NCI-H1048 (cell line): ENCODE results near the gene CFDP1.
"Not testable (repeated sequence)": the region's sequence is repeated elsewhere in the genome, so short reads cannot be mapped to it uniquely, and the experiment has no call there.

Source experiments
- DNase-seq: peaks from one replicate; lab custom pipeline; 2025; lab: John Stamatoyannopoulos, UW

CFDP1 gene

DNA sequence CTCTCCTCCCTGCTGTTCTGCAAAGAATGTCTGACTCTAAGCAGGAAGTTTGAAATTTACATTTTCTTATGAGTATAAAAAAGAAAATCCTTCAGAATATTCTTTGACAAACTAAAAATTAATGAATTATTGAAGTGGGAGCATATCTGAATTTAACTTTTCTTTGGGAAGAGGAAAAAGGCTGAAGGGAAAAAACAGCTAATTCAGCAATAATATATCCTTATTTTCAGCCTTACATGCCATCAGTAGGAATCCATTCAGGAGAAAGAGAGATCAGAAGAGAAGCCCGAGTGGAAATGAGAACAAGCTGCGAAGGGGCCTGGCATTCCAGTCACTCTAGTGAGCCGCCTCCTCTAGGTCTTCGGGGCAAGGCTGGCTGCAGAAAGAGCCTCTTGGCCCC lies 140.1 kb downstream of the CFDP1 start:
- DNase-seq: no peak

DNA sequence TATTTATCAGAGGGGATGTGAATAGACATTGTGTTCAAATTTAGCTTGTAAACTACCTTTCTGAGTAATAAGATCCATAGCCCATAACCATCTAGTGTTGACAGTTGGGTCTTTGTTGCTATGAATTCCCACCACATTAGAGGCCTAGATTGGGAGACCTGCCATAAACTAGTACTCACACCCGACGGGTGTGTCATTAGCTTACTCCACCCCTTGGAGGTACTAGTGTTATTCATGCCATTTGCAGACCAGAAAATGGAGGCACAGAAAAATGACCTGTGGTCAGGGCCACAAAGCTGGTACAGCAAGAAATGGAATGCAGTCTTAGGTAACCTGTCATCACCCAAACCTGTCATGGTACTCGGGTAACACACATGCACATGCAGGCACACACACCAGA lies 140.6 kb downstream of the CFDP1 start:
- no peak for DNase-seq

DNA sequence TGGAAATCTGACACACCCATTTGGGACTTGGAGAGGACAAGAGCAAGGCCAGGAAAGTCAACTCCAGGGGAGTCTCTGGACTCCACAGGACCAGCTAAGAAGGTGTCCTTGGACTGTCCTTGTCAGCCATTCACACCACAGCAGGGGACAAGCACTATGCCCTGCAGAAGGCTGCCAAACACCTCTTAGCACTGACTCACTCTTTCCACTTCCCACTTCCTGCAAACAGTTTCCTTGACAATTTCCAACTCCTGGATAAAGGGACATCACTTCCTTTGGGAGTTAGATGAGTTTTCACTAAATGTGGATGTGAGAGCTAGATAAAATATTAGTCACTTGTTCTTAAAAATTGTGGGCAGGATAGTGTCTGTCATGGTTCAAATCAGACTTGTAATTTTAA lies 144.1 kb downstream of the CFDP1 start:
- no peak for DNase-seq

DNA sequence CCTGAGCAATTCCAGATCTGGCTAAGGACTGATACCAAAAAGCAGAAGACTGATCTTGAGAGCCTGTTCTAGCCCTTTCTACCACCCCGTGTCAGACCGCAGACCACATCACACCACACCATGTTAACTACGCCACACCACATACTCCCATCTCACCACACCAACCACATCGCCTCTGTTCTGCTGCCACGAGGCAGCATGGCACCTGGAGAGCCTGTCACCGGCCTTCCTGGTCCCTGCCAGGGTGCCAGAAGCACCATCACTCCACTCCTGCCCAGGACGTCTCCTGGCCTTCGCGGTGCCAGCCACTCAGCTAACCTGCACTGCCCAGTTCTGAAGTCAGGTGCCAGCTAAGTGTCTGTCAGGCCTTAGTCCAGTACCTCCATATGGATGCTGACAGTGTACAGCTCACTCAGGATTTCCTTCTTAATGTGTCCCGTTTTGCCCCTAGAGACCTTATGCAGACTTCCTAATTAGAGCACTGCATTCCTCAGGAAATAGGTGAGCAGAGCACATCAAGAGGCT lies 144.6 kb downstream of the CFDP1 start:
- DNase-seq: no peak

DNA sequence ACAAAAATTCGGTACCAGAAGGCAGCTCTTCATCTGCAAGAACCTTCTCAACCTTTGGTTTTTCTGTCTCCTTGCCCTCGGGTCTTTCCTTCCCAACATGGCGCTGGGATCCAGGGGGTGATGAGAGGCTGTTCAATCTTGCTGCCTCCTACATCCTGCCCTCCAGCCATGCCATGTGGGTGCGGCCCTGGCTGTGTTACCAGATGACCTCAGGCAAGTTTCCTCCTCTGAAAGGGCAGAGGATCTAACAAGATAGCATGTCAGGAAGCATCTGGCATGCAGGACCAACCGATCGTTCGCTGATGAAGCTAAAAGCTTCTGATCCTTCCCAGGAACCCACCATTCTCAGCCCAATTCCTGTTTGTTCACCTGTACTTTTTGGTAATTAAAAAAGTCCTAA lies 145.1 kb downstream of the CFDP1 start:
- DNase-seq: no peak

DNA sequence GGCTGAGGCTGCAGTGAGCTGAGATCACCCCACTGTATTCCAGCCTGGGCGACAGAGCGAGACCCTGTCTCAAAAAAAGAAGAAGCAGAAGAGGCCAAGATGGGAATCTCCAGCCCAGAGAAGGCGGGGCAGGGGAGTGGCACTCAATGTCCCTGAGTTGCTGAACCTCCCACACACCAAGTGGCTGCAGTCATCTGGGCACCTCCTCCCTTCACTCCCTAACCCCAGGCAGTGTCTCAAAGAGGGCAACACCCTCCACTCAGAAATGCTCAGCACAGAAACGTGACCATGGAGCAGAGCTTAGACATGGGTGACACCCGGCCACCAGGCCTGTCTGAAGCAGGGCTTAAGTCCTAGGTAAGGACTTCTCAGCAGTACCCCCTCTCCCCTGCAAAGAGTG lies 145.6 kb downstream of the CFDP1 start:
- DNase-seq: no peak

DNA sequence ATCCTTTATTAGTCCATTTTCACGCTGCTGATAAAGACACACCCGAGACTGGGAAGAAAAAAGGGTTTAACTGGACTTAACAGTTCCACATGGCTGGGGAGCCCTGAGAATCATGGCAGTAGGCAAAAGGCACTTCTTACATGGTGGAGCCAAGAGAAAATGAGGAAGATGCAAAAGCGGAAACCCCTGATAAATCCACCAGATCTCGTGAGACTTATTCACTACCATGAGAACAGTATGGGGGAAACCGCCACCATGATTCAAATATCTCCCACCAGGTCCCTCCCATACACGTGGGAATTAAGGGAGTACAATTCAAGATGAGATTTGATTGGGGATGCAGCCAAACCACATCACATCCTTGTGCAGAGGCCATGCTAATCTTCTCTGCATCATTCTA lies 146.9 kb downstream of the CFDP1 start:
- DNase-seq: no peak

DNA sequence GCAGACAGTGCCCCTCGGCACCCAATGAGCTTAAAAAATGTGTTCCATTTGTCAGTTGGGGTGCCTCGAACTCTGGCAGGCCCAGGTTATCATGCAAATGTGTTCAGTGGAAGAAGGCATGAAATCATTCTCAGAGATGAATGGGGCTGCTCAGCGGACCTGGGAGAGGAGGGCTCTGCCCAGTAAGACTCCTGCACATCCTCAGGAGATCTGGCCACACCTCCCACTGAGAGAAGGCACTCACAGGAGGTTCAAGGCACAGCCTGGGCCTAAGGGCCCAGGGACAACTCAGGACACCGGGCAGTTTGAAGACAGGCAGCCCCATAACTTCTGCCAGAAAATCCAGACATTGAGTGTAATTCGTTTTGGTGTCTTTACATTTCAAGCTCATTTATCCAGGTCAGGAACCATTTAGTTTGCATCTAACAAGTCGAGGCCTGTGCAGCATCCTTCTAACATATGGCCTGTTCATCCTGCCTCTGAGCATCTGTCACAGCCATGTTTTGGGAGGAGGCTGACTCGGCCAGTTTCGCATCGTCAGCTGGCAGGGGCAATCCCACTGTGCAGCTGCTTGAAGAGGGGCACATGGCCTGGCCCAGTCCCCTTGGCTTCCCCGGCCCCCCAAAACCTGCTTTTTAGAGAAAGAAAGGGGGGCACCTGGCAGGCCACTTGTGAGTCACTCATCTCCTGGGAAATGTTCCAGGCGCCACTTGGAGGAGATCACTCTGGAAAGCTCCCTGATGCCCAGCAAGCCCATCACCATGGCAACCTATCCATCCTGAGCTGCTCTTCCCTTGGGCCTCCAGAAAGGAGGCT lies 150.6 kb downstream of the CFDP1 start:
- DNase-seq: no peak

DNA sequence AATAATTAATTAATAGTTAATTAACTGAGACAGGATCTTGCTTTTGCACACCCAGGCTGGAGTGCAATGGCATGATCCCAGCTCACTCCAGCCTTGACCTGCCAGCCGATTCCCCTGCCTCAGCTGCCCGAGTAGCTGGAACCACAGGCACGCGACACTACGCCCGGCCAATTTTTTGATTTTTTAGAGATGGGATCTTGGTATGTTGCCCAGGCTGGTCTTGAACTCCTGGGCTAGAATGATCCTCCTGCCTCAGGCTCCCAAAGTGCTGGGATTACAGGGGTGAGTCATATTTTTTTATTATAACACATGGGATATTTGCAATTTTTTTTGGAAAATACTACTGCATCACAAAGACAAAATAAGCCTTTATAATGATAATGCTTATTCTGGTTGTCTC lies 151.5 kb downstream of the CFDP1 start:
- no peak for DNase-seq

DNA sequence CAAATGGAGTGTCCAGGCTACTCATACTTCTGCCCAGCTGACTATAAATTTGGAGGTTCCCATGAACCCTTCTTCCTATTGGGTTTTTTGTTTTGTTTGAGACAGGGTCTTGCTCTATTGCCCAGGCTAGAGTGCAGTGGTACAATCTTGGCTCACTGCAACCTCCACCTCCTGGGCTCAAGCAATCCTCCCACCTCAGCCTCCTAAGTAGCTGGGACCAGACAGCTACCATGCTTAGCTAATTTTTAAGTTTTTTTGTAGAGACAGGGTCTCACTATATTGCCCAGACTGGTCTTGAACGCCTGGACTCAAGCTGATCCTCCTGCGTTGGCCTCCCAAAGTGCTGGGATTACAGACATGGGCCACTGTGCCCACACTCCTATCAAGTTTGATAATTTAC lies 152.3 kb downstream of the CFDP1 start:
- DNase-seq: not testable (repeated sequence)

DNA sequence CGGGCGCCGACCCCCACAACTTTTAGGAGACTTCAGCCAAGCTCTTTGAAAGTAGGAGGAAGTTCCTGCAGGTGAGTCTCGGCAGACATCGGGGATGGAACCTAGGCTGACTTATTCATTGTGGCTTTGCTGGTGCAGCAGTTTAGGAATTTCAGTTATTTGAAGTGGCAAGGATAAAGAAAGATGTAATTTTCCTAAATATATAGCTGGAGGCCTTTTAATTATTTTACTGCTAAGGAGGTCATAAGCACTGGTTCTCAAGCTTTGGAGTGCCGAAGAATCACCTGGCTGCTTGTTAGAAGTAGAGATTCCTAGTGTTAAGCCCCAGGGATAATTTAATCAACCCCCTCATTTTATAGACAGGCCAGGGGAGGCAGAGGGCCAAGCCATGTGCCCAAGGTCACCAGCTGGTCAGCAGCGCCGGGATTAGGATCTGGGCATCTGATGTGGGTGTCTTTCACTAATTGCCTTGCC lies 152.9 kb downstream of the CFDP1 start:
- DNase-seq: no peak

DNA sequence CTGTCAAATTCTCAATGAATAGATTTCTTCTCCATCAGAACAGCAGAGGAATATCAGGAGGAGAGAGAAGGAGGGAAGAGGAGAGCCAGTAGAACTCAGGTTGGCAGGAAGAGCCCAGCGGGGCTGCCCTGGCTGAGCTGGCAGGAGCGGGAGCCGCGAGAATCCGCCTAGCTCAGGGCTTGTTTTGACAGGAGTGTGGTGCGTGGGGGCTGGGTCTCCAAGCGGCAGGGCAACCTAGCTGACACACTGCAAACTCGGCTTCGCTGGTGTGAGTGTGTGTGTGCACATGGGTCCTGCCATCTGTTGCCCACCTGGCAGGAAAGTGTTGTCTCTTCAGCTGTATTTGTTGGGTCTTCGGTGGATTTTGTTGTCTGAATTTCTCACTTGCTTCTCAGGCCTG lies 154.0 kb downstream of the CFDP1 start:
- DNase-seq: no peak

DNA sequence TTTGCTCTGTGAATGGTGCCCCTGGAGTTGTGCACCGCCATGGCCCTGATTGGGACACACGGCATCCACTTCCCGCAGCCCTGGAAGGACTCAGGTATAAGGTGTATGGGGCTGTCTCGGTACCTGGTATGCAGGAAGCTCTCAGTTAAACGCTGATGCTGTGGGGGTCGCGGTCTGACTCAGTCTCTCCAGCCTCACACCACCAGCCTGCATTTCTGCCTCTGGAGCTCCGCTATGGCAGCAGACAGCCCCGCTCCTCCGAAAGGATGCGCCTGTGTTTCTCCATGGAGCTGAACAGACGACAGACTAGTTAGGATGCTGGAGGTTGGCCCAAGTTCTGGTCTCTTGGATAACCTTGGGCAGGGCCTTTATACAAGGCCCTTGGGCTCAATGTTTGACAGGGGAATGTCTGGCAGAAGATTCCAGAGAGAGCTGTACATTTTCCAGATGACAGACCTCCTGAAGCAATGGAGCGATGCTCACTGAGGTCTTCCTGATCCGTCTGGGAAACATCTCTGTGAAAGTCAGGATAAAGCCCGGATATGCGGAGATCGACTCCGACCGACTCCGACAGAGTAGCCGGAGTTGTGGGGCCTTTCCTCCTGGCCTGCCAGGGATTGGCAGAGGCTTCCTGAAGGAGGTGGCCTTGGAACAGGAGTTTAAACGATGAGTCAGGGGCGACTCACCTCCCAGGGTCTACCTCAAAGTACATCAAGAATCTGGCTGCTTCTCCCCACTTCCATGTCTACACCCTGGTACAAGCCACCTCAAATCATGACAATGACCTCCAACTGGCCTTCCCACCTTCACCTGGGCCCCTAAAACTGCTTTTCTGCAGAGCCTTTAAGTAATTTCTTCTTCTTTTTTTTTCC lies 160.0 kb downstream of the CFDP1 start:
- DNase-seq: no peak

DNA sequence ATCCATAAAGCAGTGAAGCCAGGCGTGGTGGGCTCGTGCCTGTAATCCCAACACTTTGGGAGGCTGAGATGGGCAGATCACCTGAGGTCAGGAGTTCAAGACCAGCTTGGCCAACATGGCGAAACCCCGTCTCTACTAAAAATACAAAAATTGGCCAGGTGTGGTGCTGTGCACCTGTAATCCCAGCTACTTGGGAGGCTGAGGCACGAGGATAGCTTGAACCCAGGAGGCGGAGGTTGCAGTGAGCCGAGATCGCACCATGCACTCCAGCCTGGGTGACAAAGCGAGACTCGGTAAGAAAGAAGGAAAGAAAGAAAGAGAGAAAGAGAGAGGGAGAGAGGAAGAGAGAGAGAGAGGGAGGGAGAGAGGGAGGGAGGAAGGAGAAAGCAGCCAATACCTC lies 160.7 kb downstream of the CFDP1 start:
- not testable (repeated sequence) for DNase-seq

DNA sequence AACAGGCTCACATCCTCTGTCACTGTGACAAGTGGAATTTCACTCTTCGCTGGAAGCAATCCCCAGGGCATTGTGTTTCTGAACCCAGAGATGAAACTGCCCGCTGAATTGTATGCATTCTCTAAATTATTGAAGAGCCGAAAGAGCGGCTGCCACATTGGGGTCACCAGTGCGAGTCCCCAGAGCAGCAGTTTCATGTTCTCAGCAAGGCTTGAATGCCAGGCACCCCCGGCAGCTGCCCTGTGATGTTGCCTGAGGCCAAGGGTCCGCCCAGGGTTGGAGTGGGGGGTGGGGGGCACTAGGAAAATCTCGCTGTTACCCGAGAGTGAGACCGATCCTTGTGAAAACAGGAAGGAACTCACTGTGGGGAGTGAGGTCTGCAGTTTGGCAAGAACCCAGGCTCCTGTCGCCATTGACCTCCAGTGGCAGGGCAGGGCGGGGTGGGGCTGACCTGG lies 161.2 kb downstream of the CFDP1 start:
- no peak for DNase-seq

DNA sequence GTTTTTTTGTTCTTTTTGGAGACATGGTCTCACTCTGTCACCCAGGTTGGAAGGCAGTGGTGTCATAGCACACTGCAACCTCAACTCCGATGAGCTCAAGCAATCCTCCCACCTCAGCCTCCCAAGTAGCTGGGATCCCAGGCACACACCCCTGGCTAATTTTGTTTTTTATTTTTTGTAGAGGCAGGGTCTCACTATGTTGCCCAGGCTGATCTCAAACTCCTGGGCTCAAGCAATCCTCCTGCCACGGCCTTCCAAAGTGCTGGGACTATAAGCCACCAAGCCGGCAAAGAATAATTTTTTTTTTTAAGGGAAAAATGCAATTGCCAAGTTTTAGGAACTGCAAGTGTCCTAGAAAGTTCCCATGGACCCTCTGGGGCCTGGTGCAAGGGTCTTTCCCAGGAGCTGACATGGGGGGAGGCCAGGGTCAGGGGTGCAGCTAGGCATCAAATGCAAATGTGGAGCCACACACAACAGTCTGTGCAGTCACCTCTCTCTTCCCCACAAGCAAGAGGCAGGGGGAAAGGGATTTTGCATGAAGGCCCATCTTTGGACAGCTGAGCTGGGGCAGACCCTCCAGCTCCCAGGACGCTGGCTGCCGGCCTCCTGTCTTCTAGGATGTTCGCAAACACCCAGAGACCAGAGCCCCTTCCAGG lies 161.7 kb downstream of the CFDP1 start:
- no peak for DNase-seq

DNA sequence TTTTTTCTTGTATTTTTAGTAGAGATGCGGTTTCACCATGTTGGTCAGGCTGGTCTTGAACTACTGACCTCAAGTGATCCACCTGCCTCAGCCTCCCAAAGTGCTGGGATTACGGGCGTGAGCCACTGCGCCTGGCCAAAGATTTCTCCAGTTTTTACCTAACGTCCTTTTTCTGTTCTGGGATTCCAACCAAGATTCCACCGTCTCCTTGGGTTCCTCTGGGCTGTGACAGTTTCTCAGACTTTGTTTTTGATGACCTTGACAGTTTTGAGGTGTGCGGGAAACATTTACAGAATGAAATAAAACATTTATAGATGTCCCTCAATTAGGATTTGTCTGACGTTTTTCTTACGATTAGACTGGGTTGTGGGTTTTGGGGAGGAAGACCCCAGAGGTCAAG lies 163.9 kb downstream of the CFDP1 start:
- not testable (repeated sequence) for DNase-seq

DNA sequence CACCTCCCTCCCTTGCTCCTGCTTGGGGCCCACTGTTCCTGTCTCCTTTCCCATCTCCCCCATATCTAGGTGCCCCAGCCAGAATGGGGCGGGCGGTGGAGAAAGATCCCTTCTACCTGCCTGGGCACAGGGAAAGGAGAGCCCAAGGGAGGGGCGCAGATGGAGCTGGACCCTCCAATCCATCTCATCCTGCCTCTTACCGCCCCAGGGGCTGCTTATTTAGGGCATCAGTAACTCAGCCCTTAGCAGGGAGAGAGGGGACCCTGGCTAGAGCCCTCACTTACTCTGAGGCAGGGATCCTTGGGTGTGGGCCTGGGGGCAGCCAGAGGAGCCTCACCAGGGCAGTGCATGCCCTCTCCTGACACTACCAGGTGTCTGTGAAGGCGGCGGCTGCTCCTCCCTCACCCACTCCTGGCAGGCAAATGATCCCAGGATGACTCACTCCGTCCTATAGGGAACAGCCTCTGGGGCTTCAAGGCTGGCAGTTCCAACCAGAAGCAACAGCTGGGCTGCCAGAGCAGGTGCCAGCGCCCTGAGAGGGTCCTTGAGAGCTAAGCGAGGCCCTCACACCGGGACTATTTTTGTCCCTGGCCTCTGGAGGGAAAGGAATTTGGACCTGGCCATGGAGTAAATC lies 165.6 kb downstream of the CFDP1 start:
- no peak for DNase-seq

DNA sequence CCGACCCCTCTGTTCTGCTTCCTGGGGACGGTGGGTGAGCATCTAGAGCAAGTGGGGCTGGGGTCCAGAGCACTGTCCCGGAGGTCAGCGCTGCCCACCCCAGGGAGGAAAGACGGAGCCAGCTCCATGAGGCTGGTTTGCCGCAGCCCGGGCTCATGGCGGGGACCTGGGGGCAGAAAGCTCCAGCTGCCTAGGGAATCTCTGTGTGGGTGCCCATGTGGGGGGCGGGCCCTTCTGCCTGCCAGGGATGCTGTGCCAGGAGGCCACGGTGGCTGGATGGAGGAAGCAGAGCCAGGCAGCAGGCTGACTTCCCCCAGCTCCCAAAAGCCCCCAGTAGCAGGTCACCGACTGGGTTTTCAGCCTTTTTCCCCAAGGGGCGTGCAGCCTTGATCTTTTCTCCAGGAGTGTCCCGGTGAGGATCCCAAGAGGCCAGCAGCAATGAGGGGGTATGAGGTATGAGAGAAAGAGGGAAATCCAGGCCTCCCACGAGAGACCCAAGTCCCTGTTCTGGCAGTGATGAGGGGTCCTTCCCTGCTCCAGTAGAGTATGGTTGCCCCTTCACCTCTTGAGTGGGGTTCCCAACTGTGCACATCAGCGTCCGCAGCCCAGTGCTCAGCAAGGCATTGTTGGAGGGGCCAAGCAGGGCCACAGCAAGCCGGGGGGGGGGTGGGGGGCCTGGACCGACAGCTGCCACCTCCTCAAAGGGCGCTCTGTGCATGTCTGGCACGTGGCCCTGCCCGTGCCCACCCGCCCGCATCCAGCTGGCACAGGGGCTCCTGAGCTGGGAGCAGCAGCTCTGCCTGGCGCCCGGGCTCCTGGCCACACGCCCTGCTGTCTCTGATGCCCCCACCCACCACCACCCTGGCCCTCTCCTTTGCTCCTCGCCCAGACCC lies 166.3 kb downstream of the CFDP1 start:
- no peak for DNase-seq

DNA sequence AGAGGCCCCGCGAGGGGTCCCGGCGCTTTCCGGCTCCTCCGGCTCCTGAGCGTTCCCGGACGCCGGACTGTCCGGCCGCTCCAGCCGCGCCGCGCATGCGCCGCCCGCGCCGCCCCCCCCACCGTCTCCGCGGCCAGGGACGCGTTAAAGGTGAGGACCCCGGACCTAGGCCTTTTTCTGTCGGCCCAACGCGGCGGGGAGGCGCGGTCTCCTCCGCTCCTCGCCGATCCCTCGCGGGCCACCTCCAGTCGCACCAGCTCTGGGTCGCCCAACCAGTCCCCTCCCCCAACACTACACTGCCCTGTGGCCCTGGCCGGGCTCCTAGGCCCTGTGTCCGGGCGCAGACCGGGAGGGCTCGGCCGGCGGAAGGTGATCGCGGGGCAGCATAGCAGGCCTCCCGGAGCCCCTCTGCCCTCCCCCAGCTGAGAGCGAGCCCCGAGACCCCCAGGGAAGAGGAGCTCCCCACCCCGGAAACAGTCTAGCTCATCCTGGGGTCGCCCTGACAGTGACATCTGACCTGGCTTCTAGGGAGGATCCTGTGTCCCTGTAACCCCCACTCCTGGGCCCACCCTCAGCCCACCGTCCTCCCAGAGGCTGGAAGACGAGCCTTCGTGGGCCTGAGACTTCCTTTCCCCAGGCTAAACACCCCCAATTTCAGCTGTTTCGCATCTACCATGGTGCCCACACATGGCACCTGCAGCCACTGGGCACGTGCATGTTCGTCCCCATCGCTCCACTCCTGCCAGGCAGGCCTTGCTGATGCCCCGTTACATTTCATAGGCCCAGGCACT lies 167.2 kb downstream of the CFDP1 start:
- no peak for DNase-seq
